Adrenal gland (tissue), 12 donors: ENCODE data around the gene C1orf167. TPM values are rescaled to one million over a fixed set of nuclear protein-coding genes. Genes with fewer than 3 reads are reported as not detected.

Source experiments
- DNase-seq, 7 donors: peaks; one replicate each; pipeline ENCODE4 v3.0.0-alpha.2; 2019 to 2020
- H3K27ac ChIP-seq, 5 donors: fragments of 200-600 bp; sonication (generic) in 4 of 5; 1 replicate in 3 of 5; 2 replicates in 2 of 5; pipeline versions ENCODE4 v1.5.1 to v1.8.0; 2016 to 2020; ENCODE audit warnings: mild to moderate bottlenecking in 1 of 5
- H3K27me3 ChIP-seq: fragments of 200-600 bp; 2 replicates; pipeline ENCODE4 v1.8.0; 2021
- H3K36me3 ChIP-seq, 2 donors: fragments of 200-600 bp; replicated peaks in 1 of 2; 1 replicate in 1 of 2; 2 replicates in 1 of 2; pipeline versions ENCODE4 v1.5.1 to v1.8.0; 2018 to 2022
- H3K4me1 ChIP-seq, 2 donors: fragments of 200-600 bp; replicated peaks in 1 of 2; 1 replicate in 1 of 2; 2 replicates in 1 of 2; pipeline versions ENCODE4 v1.5.1 to v1.8.0; 2018 to 2021
- H3K4me3 ChIP-seq, 4 donors: fragments of 200-600 bp; sonication (generic) in 3 of 4; one replicate each; pipeline ENCODE4 v1.5.1; 2016 to 2018
- H3K9me3 ChIP-seq, 3 donors: fragments of 200-600 bp; sonication (generic) in 1 of 3; replicated peaks in 1 of 3; 1 replicate in 2 of 3; 2 replicates in 1 of 3; pipeline versions ENCODE4 v1.5.1 to v1.8.0; 2016 to 2021
- POLR2A ChIP-seq, 2 donors: fragments of 450-650 bp; IDR thresholded peaks; one replicate each; pipeline ENCODE4 v1.6.1; 2017; ENCODE audit warnings: antibody characterized with exemption in 2 of 2, mild to moderate bottlenecking in 2 of 2, moderate library complexity in 1 of 2
- WGBS, 4 donors: extraction: QIAGEN DNeasy Blood & Tissue Kit in 2 of 4; methylation state at CpG; one replicate each; pipeline versions ENCODE4 v1.1.5 to v1.1.7; 2013 to 2017; 5-methylcytosine and 5-hydroxymethylcytosine counted together
- intact Hi-C, 2 donors: fragments of 100-400 bp; cut with DNase I; formaldehyde crosslinking; loops; one replicate each; pipeline versions ENCODE4 v1.14.1 to v1.15.0; 2022 to 2023
- polyA plus RNA-seq, 3 donors: library from polyadenylated mRNA; stranded (reverse); fragments of 200-250 nt in 2 of 3; fragments of 350-450 nt in 1 of 3; fragmentation: Illumina TruSeq in 1 of 3; extraction: RNeasy Lipid Tissue Mini Kit (QIAGEN cat#74804) in 1 of 3; gene quantifications; one replicate each; pipeline ENCODE4 v1.2.3, GENCODE V29; 2013 to 2014
- total RNA-seq, 9 donors: library from RNA; depleted of rRNA in 4 of 9; stranded (reverse); fragments of >200 nt in 4 of 9; fragments of 120-200 nt in 1 of 9; fragmentation: NEBNext Ultra II Directional in 1 of 9; extraction: Animal tissue kit (Norgen Biotek cat#: 25700) in 1 of 9; gene quantifications; one replicate each; pipeline versions ENCODE4 v1.1.0 to v1.2.4, GENCODE V29; 2013 to 2023
- TF ChIP-seq, protein P1 (sequence below), 6 experiments: fragments of 450-650 bp in 4 of 6; fragments of 200-600 bp in 2 of 6; sonication (generic) in 1 of 6; IDR thresholded peaks; 1 replicate in 5 of 6; 2 replicates in 1 of 6; pipeline versions ENCODE4 v1.5.1 to v1.8.0; 2016 to 2021; ENCODE audit warnings: antibody characterized with exemption in 6 of 6, mild to moderate bottlenecking in 2 of 6, moderate library complexity in 1 of 6
- donor health status: healthy with polysubstance abuse.
- donor health status: Bipolar disorder and iron deficiency.
- donor health status: DM: yes; HTN: yes; CAD: no.
- donor health status: DM: no; HTN: no; CAD: no.
- donor health status: DM: no; HTN: no; CAD: no.
- donor health status: DM: yes; HTN: yes; CAD: no.

C1orf167 gene
- total and polyA plus RNA-seq, 12 donors: 0.32 to 13.2 (median 3.2) TPM; not detected in 2

DNA sequence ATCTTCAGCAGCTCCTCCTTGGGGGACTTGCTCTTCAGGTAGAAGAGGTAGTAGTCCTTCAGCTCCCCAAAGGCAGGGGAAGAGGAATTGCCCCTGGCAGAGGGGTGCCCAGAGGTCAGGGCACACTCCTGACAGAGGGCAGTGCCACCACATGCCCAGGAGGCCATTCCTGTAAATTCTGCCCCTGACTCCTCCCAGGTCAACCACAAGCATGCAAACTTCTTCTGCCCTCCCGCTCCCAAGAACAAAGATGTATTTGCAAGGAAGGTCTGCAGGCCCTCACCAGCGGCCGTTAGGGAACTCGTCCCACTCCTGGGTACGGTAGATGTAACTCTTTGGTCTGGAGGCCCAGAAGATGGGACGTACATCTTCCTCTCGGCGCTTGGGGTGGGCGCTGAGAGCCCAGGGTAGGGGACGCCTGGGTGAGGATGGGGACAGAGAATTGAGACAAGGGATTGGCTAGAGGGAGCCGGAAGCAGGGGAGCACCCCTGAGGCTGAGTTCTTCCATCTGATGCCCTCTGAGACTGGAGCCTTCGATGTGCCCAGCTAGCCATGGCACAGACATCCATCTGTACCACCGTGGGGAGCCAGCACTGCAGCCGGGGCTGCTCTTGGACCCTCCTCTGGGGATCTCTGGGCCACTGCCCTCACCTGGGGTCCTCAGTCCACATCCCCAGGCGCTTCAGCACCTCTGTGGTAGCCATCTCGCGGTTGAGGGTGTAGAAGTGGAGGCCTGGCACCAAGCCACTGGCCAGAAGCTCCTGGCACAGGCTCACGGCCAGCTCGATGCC lies 32.6 kb downstream of the C1orf167 start:
- H3K27ac ChIP-seq: peak overlapping the region in 2 of 5 donors; percentile 21 to 70
- no peak overlapping the region for H3K4me3 ChIP-seq
- H3K27me3 ChIP-seq: no peaks in the 10 kb centered on the region
- DNase-seq: peak in 2 of 7 donors; percentile 35 to 36
- H3K9me3 ChIP-seq: no peaks in the 10 kb centered on the region
- intact Hi-C loops: no loop called here
- TF ChIP-seq, protein P1, sequence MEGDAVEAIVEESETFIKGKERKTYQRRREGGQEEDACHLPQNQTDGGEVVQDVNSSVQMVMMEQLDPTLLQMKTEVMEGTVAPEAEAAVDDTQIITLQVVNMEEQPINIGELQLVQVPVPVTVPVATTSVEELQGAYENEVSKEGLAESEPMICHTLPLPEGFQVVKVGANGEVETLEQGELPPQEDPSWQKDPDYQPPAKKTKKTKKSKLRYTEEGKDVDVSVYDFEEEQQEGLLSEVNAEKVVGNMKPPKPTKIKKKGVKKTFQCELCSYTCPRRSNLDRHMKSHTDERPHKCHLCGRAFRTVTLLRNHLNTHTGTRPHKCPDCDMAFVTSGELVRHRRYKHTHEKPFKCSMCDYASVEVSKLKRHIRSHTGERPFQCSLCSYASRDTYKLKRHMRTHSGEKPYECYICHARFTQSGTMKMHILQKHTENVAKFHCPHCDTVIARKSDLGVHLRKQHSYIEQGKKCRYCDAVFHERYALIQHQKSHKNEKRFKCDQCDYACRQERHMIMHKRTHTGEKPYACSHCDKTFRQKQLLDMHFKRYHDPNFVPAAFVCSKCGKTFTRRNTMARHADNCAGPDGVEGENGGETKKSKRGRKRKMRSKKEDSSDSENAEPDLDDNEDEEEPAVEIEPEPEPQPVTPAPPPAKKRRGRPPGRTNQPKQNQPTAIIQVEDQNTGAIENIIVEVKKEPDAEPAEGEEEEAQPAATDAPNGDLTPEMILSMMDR (IDR thresholded peaks at IDR 0.05): no peak
- TF ChIP-seq POLR2A (IDR thresholded peaks at IDR 0.05): no peak
- peaks cover 26 to 55% of the 10 kb centered on the region in 2 donors for H3K4me1 ChIP-seq
- 86 to 94% (median 93%) methylated on average over 13 to 19 of the region's 19 CpGs for WGBS, 4 donors
- peaks cover 0 to 73% of the 10 kb centered on the region in 2 donors for H3K36me3 ChIP-seq

DNA sequence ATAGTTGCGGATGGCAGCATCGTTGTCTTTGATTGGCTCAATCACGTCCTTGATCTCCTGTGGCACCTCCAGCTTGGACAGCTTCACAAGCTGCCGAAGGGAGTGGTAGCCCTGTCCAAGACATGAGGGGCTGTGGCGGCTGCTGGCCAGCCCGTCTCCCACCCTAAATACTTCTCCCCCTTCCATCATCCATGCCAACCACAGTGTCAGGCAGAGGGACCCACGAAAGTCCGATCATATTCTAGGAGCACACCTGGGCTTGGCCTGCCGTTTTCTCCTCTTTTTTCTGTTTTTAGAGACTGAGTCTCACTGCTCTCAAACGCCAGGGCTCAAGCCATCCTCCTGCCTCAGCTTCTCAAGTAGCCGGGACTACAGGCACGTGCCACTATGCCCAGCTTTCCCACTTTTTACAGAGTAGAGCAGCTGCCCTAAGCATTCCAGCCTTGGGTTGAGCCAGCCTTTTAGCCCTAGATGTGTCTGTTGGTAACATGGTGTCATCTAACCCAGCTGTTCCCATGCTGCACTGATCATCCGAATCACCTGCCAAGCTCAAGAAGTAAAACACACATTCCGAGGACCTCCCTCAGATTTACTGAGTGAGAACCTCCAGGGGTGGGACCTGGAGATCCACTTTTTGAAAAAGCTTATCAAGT lies 33.4 kb downstream of the C1orf167 start:
- peaks cover 0 to 73% of the 10 kb centered on the region in 2 donors for H3K36me3 ChIP-seq

DNA sequence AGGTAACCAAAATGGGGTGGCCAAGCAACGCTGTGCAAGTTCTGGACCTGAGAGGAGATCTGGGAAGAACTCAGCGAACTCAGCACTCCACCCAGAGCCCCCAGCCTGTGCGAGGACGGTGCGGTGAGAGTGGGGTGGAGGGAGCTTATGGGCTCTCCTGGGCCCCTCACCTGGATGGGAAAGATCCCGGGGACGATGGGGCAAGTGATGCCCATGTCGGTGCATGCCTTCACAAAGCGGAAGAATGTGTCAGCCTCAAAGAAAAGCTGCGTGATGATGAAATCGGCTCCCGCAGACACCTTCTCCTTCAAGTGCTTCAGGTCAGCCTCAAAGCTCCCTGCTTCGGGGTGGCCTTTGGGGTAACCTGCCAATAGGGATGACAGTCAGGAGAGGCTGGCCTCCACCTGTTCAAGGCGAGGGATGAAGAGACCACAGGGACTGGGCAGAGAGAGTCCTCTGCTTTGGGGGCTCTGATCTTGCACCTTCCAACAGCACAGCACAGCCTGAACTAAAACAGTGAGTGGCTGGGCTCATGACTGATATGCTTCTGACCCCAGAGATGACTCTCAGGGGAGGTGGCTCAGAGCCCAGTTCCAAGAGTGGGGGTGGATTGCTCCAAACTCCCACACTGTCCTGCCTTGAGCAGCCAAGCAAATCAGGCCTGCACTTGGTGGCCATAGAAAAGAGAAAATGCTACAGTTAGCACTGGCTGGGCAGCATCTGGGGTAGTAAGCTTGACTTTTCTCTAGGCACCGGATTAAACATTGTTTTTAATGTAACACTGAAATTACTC lies 34.2 kb downstream of the C1orf167 start:
- H3K27ac ChIP-seq: peak overlapping the region in 3 of 5 donors; percentile 16 to 83 (median 70)
- TF ChIP-seq, protein P1 (IDR thresholded peaks at IDR 0.05): no peak
- H3K9me3 ChIP-seq: no peaks in the 10 kb centered on the region
- H3K4me3 ChIP-seq: no peak overlapping the region
- intact Hi-C loops: no loop called here
- peaks cover 11 to 51% of the 10 kb centered on the region in 2 donors for H3K4me1 ChIP-seq
- 88 to 93% (median 91%) methylated on average over 13 to 15 of the region's 15 CpGs for WGBS, 4 donors
- peaks cover 0 to 79% of the 10 kb centered on the region in 2 donors for H3K36me3 ChIP-seq
- H3K27me3 ChIP-seq: no peaks in the 10 kb centered on the region
- DNase-seq: peak in 5 of 7 donors; percentile 50 to 78 (median 71)

More for the DNA sequence above, 33.4 kb downstream of the C1orf167 start:
- WGBS, 4 donors: 83 to 91% (median 85%) methylated on average over 9 to 14 of the region's 14 CpGs
- TF ChIP-seq, protein P1 (IDR thresholded peaks at IDR 0.05): no peak
- no peak for TF ChIP-seq POLR2A (IDR thresholded peaks at IDR 0.05)
- Histone ChIP-seq H3K4me1 (peaks cover 19 to 49% of the 10 kb centered on the region in 2 donors), H3K4me3 (no peak overlapping the region), H3K27me3 (no peaks in the 10 kb centered on the region), H3K27ac (peak overlapping the region in 2 of 5 donors; percentile 70 to 83), H3K9me3 (no peaks in the 10 kb centered on the region)
- DNase-seq: peak in 1 of 7 donors; percentile 11
- intact Hi-C loops: no loop called here
